K562 (cell line): ENCODE data around the gene TCIRG1.

Experiments
- DDX20 ChIP-seq: fragments of 450-650 bp; IDR thresholded peaks from 2 replicates; pipeline ENCODE4 v1.6.1; 2016; ENCODE audit warnings: missing genetic modification characterization, low read depth, mild to moderate bottlenecking, missing compliant biosample characterization, moderate library complexity
- NCOR1 ChIP-seq: fragments of 450-650 bp; IDR thresholded peaks from 2 replicates; pipeline ENCODE4 v1.6.1; 2016; ENCODE audit warnings: mild to moderate bottlenecking, moderate library complexity
- NRF1 ChIP-seq, 2 experiments: fragments of 450-650 bp; IDR thresholded peaks in 1 of 2; conservative IDR thresholded peaks in 1 of 2; 2 replicates each; pipeline ENCODE4 v1.6.1; 2014; ENCODE audit warnings: mild to moderate bottlenecking in 2 of 2

GRCh38 chr11:68053117-68053516 lies 14.3 kb downstream of the TCIRG1 start:
- TF ChIP-seq DDX20 (tag) (no peak), NRF1 (conservative IDR thresholded peaks at IDR 0.05 in 1 of 2, IDR thresholded peaks at IDR 0.05 in 1 of 2) (no peak), NCOR1 (no peak)
